ENCODE measurements around the gene FOSL2. TPM values are rescaled to one million over a fixed set of nuclear protein-coding genes. Genes with fewer than 3 reads are reported as not detected.

FOSL2 gene
- total RNA-seq, 2 donors from 2014 or later, result 1.4 to 3.8 TPM

DNA sequence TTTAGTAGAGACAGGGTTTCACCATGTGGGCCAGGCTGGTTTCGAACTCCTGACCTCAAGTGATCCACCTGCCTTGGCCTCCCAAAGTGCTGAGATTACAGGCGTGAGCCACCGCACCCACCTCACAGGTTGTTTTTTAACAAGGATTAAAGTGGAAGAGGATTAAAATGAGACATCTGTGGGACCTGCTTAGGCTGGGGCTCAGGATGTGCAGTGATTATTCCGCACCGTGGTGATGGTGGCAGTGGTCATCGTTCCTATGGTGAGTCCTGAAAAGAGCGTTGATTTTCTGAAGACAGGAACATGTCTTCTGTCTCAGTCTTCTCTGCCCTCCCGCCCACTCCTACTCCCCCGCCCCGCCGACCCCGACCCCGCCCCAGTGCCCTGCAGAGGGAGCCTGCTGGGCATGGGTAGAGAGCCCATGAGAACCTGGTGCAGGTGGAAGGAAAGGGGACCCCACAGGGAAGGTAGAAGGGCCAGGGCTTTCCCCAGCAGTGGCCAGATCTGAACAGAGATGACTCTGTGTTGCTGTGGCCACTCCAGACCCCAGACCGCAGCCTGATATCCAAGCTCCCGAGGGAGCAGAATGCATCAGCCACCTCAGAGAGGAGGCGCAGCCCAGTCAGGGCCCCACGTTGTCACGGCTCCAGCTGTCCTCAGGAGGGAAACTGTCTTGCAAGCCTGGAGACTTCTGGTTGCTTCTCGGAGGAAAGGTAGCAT lies 34.5 kb upstream of the FOSL2 start:
- H3K27ac Mint-ChIP-seq, result no peak overlapping the region
- TF ChIP-seq, protein P1, sequence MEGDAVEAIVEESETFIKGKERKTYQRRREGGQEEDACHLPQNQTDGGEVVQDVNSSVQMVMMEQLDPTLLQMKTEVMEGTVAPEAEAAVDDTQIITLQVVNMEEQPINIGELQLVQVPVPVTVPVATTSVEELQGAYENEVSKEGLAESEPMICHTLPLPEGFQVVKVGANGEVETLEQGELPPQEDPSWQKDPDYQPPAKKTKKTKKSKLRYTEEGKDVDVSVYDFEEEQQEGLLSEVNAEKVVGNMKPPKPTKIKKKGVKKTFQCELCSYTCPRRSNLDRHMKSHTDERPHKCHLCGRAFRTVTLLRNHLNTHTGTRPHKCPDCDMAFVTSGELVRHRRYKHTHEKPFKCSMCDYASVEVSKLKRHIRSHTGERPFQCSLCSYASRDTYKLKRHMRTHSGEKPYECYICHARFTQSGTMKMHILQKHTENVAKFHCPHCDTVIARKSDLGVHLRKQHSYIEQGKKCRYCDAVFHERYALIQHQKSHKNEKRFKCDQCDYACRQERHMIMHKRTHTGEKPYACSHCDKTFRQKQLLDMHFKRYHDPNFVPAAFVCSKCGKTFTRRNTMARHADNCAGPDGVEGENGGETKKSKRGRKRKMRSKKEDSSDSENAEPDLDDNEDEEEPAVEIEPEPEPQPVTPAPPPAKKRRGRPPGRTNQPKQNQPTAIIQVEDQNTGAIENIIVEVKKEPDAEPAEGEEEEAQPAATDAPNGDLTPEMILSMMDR (conservative IDR thresholded peaks at IDR 0.05), result no peak
- H3K4me1 Mint-ChIP-seq, result peaks cover 10% of the 10 kb centered on the region

DNA sequence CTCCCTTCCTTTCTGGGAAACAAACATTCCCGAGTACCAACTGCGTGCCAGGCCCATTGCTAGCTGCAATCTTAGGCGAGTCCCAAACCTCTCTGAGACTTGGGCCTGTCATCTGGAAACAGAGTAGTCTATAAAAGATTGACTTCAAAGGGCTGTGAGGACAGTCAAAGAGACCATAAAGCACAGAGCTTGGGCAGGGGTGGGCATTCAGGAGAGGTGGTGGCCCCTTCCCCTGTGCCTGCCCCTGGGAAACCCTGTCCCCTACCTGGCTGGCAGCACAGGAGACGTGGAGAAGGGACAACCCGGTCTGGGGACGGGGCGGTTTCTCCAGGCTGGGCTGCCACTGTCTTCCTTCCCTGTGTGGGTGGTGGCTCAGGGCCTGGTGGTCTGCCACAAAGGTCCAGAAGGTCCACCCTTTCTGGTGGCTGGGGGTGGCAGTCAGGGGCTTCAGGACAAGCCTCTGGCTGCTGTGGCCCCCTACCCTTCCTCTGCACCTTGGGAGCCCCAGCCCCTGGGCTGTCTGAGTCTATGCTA lies 33.9 kb upstream of the FOSL2 start:
- Mint-ChIP-seq H3K4me1 (peaks cover 12% of the 10 kb centered on the region), H3K4me3 (no peak overlapping the region), H3K27me3 (ENCODE audit: insufficient read depth) (peaks cover 1% of the 10 kb centered on the region), H3K27ac (no peak overlapping the region), H3K36me3 (ENCODE audit: low read depth) (no peaks in the 10 kb centered on the region), H3K9me3 (no peaks in the 10 kb centered on the region)
- Histone ChIP-seq H3K36me3 (ENCODE audit: control insufficient read depth, insufficient read depth, low read length) (no peaks in the 10 kb centered on the region), H3K27ac (ENCODE audit: low read depth, low read length) (no peak overlapping the region), H3K9me3 (ENCODE audit: control insufficient read depth, low read length) (no peaks in the 10 kb centered on the region), H3K4me1 (ENCODE audit: control insufficient read depth, insufficient read depth, low read length) (no peaks in the 10 kb centered on the region), H3K4me3 (ENCODE audit: low read length) (no peak overlapping the region), H3K27me3 (ENCODE audit: control insufficient read depth, insufficient read depth, low read length, poor library complexity, severe bottlenecking) (no peaks in the 10 kb centered on the region), H3K9ac (ENCODE audit: extremely low read depth, low read length, poor library complexity, severe bottlenecking) (no peak overlapping the region)
- TF ChIP-seq, protein P1 (conservative IDR thresholded peaks at IDR 0.05), result no peak
- WGBS, 2 experiments (ENCODE audit: insufficient coverage in 1 of 2, insufficient read length in 1 of 2), result 89 to 90% methylated on average over 2 to 7 of the region's 7 CpGs
- DNase-seq, result no peak

More for the DNA sequence above, 34.5 kb upstream of the FOSL2 start:
- no peaks in the 10 kb centered on the region for H3K27me3 ChIP-seq (ENCODE audit: control insufficient read depth, insufficient read depth, low read length, poor library complexity, severe bottlenecking)
- H3K9me3 Mint-ChIP-seq, result no peaks in the 10 kb centered on the region
- DNase-seq, result no peak
- no peaks in the 10 kb centered on the region for H3K27me3 Mint-ChIP-seq (ENCODE audit: insufficient read depth)
- no peaks in the 10 kb centered on the region for H3K36me3 ChIP-seq (ENCODE audit: control insufficient read depth, insufficient read depth, low read length)
- no peak overlapping the region for H3K4me3 Mint-ChIP-seq
- H3K9ac ChIP-seq (ENCODE audit: extremely low read depth, low read length, poor library complexity, severe bottlenecking), result no peak overlapping the region
- H3K4me1 ChIP-seq (ENCODE audit: control insufficient read depth, insufficient read depth, low read length), result no peaks in the 10 kb centered on the region
- WGBS, 2 experiments (ENCODE audit: insufficient coverage in 1 of 2, insufficient read length in 1 of 2), result 81 to 92% methylated on average over 9 to 19 of the region's 19 CpGs
- H3K9me3 ChIP-seq (ENCODE audit: control insufficient read depth, low read length), result no peaks in the 10 kb centered on the region
- H3K4me3 ChIP-seq (ENCODE audit: low read length), result no peak overlapping the region
- H3K36me3 Mint-ChIP-seq (ENCODE audit: low read depth), result no peaks in the 10 kb centered on the region
- no peak overlapping the region for H3K27ac ChIP-seq (ENCODE audit: low read depth, low read length)

- no peaks in the 10 kb centered on the region for H3K4me1 ChIP-seq (ENCODE audit: control insufficient read depth, insufficient read depth, low read length)
- no peak for DNase-seq
- Mint-ChIP-seq H3K27ac (no peak overlapping the region), H3K4me1 (peaks cover 17% of the 10 kb centered on the region), H3K27me3 (ENCODE audit: insufficient read depth) (peaks cover 1% of the 10 kb centered on the region), H3K36me3 (ENCODE audit: low read depth) (no peaks in the 10 kb centered on the region), H3K9me3 (no peaks in the 10 kb centered on the region), H3K4me3 (no peak overlapping the region)
- 90 to 93% methylated on average over 16 to 28 of the region's 28 CpGs for WGBS, 2 experiments (ENCODE audit: insufficient coverage in 1 of 2, insufficient read length in 1 of 2)
- no peak overlapping the region for H3K27ac ChIP-seq (ENCODE audit: low read depth, low read length)
- TF ChIP-seq, protein P1 (conservative IDR thresholded peaks at IDR 0.05), result no peak
- H3K9ac ChIP-seq (ENCODE audit: extremely low read depth, low read length, poor library complexity, severe bottlenecking), result no peak overlapping the region
- no peaks in the 10 kb centered on the region for H3K9me3 ChIP-seq (ENCODE audit: control insufficient read depth, low read length)
- H3K36me3 ChIP-seq (ENCODE audit: control insufficient read depth, insufficient read depth, low read length), result no peaks in the 10 kb centered on the region
- no peak overlapping the region for H3K4me3 ChIP-seq (ENCODE audit: low read length)
- no peaks in the 10 kb centered on the region for H3K27me3 ChIP-seq (ENCODE audit: control insufficient read depth, insufficient read depth, low read length, poor library complexity, severe bottlenecking)
These were observed 33.2 kb upstream of the FOSL2 start for GRCh38 chr2:28359222-28360057.

Data from endodermal cell (in vitro differentiated cells).